ENCODE results near the gene FIG4.

FIG4 gene

GRCh38 chr6:109693111-109693510, 2.0 kb downstream of the FIG4 start:
- no peak for TF ChIP-seq CTCF (IDR thresholded peaks at IDR 0.05)

GRCh38 chr6:109695468-109695867, 4.4 kb downstream of the FIG4 start:
- TF ChIP-seq CTCF (IDR thresholded peaks at IDR 0.05) = 0 out of 2 replicates have a peak, but pooled peaks have one; percentile 22

GRCh38 chr6:109696355-109696754, 5.3 kb downstream of the FIG4 start:
- TF ChIP-seq CTCF (IDR thresholded peaks at IDR 0.05) = no peak

GRCh38 chr6:109701221-109701620, 10.1 kb downstream of the FIG4 start:
- TF ChIP-seq CTCF (IDR thresholded peaks at IDR 0.05) = no peak

- TF ChIP-seq CTCF (IDR thresholded peaks at IDR 0.05) = no peak
Measured at GRCh38 chr6:109701774-109702173, 10.7 kb downstream of the FIG4 start.

GRCh38 chr6:109702791-109703190, 11.7 kb downstream of the FIG4 start:
- no peak for TF ChIP-seq CTCF (IDR thresholded peaks at IDR 0.05)

- peak; percentile 99 for TF ChIP-seq CTCF (IDR thresholded peaks at IDR 0.05)
Measured at GRCh38 chr6:109705258-109705657, 14.2 kb downstream of the FIG4 start.

- TF ChIP-seq CTCF (IDR thresholded peaks at IDR 0.05) = no peak
Measured at GRCh38 chr6:109706513-109706912, 15.4 kb downstream of the FIG4 start.
